GM12878 (cell line): ENCODE results near the gene STRA8.

Experiments
- CTCF ChIP-seq, 3 experiments: IDR thresholded peaks in 2 of 3; conservative IDR thresholded peaks in 1 of 3; 2 replicates each; pipeline ENCODE4 v1.5.1; 2011; ENCODE audit warnings: low read depth in 3 of 3, low read length in 3 of 3, mild to moderate bottlenecking in 3 of 3, control low read depth in 2 of 3, moderate library complexity in 2 of 3, inconsistent platforms in 1 of 3, mixed read lengths in 1 of 3; ENCODE audit not compliant: control insufficient read depth in 2 of 3, insufficient read depth in 1 of 3; ENCODE audit errors: extremely low read depth in 1 of 3
- EP300 ChIP-seq, 2 experiments: fragments of 150-350 bp in 1 of 2; IDR thresholded peaks; 2 replicates each; pipeline ENCODE4 v1.6.1; 2011 to 2012; ENCODE audit warnings: low read depth in 2 of 2, low read length in 2 of 2, borderline replicate concordance in 1 of 2, improper control_type of control experiment in 1 of 2, inconsistent platforms in 1 of 2; ENCODE audit not compliant: control insufficient read depth in 1 of 2
- EZH2 ChIP-seq: IDR thresholded peaks from 2 replicates; pipeline ENCODE4 v1.6.1; 2012; ENCODE audit warnings: low read depth, mild to moderate bottlenecking, control low read depth, inconsistent platforms, low read length, borderline replicate concordance; ENCODE audit not compliant: control insufficient read depth
- HCFC1 ChIP-seq: fragments of 150-350 bp; IDR thresholded peaks from 2 replicates; pipeline ENCODE4 v1.6.1; 2014; ENCODE audit warnings: low read length
- NR2C2 ChIP-seq: IDR thresholded peaks from 2 replicates; pipeline ENCODE4 v1.6.1; 2011; ENCODE audit warnings: borderline replicate concordance, low read depth; ENCODE audit not compliant: control insufficient read depth, insufficient read length
- PAX8 ChIP-seq: fragments of 450-650 bp; IDR thresholded peaks from 2 replicates; pipeline ENCODE4 v1.6.1; 2017; ENCODE audit warnings: mild to moderate bottlenecking, moderate library complexity
- SUZ12 ChIP-seq: fragments of 200-600 bp; sonication (generic); IDR thresholded peaks from one replicate; pipeline ENCODE4 v1.6.1; 2018; ENCODE audit warnings: antibody characterized with exemption, mild to moderate bottlenecking; ENCODE audit not compliant: unreplicated experiment
- TAF1 ChIP-seq: IDR thresholded peaks from 2 replicates; pipeline ENCODE4 v1.6.1; 2011; ENCODE audit warnings: mild to moderate bottlenecking, low read depth, low read length, borderline replicate concordance
- YBX1 ChIP-seq: fragments of 450-650 bp; IDR thresholded peaks from 2 replicates; pipeline ENCODE4 v1.6.1; 2016; ENCODE audit warnings: antibody characterized with exemption

DNA sequence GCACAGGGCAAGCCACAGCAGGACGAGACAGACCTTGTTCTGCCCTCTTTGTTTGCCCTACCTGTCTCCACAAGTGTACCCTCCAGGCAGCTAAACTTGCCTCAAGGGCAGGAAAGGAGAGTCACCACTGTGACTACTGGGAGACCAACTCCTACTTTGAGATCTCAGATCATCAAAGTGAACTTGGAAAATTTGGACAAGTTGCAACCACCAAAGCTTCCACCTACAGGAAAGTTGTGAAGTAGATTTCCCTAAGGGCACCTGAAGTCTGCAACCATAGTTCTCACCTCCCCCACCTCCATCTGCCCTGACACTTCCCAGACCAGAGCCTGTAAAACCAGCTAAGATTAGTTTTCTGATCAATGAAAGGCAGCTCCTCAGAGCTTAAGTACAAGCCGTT, 19.8 kb upstream of the STRA8 start:
- no peak for TF ChIP-seq HCFC1
- no peak for TF ChIP-seq YBX1
- no peak for TF ChIP-seq SUZ12
- TF ChIP-seq PAX8, result no peak
- TF ChIP-seq EZH2, result no peak
- TF ChIP-seq CTCF (IDR thresholded peaks at IDR 0.05 in 2 of 3, conservative IDR thresholded peaks at IDR 0.05 in 1 of 3; ENCODE audit: control insufficient read depth in 2 of 3, extremely low read depth in 1 of 3, insufficient read depth in 1 of 3, low read depth in 3 of 3, low read length in 3 of 3), result no peak
- no peak for TF ChIP-seq TAF1
- no peak for TF ChIP-seq EP300 (IDR thresholded peaks at IDR 0.05; ENCODE audit: borderline replicate concordance in 1 of 2, control insufficient read depth in 1 of 2, low read depth in 2 of 2, low read length in 2 of 2)
- TF ChIP-seq NR2C2, result no peak
